Suprapubic skin (tissue), 3 donors: ENCODE data around the gene UBE2J1.

Experiments
- POLR2A ChIP-seq, 2 donors: fragments of 450-650 bp; IDR thresholded peaks; one replicate each; pipeline ENCODE4 v1.6.1; 2017; ENCODE audit warnings: antibody characterized with exemption in 2 of 2, mild to moderate bottlenecking in 2 of 2, moderate library complexity in 2 of 2
- TF ChIP-seq, protein P1 (sequence below), 2 donors: fragments of 200-600 bp in 1 of 2; fragments of 450-650 bp in 1 of 2; sonication (generic) in 1 of 2; IDR thresholded peaks; one replicate each; pipeline ENCODE4 v1.5.1; 2016 to 2019; ENCODE audit warnings: antibody characterized with exemption in 2 of 2, mild to moderate bottlenecking in 1 of 2, moderate library complexity in 1 of 2

- TF ChIP-seq POLR2A (IDR thresholded peaks at IDR 0.05), result no peak
- TF ChIP-seq, protein P1, sequence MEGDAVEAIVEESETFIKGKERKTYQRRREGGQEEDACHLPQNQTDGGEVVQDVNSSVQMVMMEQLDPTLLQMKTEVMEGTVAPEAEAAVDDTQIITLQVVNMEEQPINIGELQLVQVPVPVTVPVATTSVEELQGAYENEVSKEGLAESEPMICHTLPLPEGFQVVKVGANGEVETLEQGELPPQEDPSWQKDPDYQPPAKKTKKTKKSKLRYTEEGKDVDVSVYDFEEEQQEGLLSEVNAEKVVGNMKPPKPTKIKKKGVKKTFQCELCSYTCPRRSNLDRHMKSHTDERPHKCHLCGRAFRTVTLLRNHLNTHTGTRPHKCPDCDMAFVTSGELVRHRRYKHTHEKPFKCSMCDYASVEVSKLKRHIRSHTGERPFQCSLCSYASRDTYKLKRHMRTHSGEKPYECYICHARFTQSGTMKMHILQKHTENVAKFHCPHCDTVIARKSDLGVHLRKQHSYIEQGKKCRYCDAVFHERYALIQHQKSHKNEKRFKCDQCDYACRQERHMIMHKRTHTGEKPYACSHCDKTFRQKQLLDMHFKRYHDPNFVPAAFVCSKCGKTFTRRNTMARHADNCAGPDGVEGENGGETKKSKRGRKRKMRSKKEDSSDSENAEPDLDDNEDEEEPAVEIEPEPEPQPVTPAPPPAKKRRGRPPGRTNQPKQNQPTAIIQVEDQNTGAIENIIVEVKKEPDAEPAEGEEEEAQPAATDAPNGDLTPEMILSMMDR (IDR thresholded peaks at IDR 0.05), result no peak
Observed at GRCh38 chr6:89378628-89379027, 26.1 kb upstream of the UBE2J1 start.
